ENCODE measurements around the gene CYFIP1.

Gene CYFIP1

DNA sequence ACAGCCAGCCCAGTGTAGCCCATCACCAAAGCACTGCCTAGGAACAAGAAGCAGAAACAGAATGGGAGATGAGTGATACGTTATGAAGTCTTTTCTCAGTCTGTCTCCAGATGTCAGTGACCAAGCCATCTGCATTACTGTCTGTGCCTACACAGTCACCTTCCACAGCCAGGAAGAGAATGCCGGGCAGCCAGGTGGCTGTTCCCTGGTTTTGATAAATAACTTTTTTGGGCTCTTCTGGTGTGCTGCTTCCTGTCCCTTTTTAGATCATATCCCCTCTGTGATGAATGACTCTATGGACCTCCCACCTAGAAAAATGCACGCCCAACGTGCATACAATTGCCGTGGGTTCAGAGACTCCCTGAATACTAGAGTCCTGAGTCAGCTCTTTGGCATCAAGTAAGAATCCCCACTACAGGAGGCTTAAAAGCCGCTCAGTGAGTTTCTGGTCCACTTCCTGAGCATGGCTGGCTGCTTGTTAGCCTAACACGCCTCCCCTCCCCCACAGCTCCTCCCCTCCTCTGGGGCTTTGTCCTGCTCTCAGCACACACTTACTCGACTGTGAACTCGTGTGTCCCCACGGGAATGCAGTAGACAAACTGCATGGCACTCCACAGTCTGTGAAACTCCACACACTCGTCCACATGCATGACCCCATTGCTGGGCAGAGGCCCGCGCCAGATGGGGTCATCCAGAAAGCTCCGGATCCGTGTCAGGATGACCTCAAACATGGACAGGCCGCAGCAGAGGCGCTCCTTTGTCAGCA, 107.0 kb downstream of the CYFIP1 start:
- no peak overlapping the region for H3K4me3 Mint-ChIP-seq
- no peak overlapping the region for H3K27ac Mint-ChIP-seq
- peaks cover 57% of the 10 kb centered on the region for H3K36me3 Mint-ChIP-seq (ENCODE audit: low read depth)
- no peaks in the 10 kb centered on the region for H3K27me3 Mint-ChIP-seq
- H3K9me3 Mint-ChIP-seq: no peaks in the 10 kb centered on the region
- DNase-seq: no peak
- no peaks in the 10 kb centered on the region for H3K4me1 Mint-ChIP-seq (ENCODE audit: low read depth)

DNA sequence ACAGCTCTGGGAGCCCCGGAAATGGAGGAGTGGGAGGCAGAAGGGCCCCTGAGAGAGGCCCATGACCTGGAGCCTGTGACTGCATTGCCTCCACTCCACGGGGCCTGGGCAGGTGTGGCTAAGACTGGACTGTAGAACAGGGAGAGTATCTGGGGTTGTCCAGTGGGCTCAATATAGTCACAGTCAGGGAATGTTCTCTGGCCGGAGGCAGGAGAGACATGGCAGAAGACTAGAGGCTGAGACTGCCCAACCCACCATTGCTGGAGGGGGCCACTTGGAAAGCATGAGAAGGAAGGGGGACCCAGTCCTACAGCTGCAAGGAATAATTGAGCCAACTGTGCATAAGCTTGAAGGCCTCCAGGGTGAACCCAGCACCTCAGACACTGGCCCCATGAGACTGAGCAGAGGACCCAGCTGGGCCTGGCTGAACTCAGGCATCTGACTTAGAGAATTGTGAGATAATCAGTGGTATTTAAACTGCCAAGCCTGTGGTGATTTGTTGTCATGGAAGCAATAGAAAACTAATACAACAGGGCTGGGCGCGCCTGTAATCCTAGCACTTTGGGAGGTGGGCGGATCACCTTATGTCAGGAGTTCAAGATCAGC, 108.6 kb downstream of the CYFIP1 start:
- no peaks in the 10 kb centered on the region for H3K27me3 Mint-ChIP-seq
- no peaks in the 10 kb centered on the region for H3K4me1 Mint-ChIP-seq (ENCODE audit: low read depth)
- H3K4me3 Mint-ChIP-seq: no peak overlapping the region
- no peak overlapping the region for H3K27ac Mint-ChIP-seq
- H3K9me3 Mint-ChIP-seq: no peaks in the 10 kb centered on the region
- no peak for DNase-seq
- H3K36me3 Mint-ChIP-seq (ENCODE audit: low read depth): peaks cover 67% of the 10 kb centered on the region

DNA sequence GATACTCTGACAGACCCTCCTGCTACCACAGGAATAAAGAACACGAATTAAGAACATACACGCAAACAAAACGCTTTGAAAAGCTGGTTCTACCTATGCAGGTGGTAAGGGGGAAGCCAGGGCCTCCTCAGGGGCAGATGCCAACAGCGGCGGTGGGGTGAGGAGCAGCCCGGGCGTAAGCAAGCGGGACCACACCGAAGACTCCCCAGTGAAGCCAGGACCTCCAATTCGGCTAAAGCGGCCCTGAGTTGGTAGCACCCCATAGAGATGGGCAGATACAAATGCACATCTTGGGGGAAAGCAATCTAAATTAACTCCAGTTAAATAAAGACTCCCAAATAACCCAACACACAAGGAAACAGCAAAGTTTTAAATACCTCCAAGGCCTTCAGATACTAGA, 109.3 kb downstream of the CYFIP1 start:
- no peaks in the 10 kb centered on the region for H3K9me3 Mint-ChIP-seq
- H3K27ac Mint-ChIP-seq: no peak overlapping the region
- no peaks in the 10 kb centered on the region for H3K27me3 Mint-ChIP-seq
- no peaks in the 10 kb centered on the region for H3K4me1 Mint-ChIP-seq (ENCODE audit: low read depth)
- no peak overlapping the region for H3K4me3 Mint-ChIP-seq
- H3K36me3 Mint-ChIP-seq (ENCODE audit: low read depth): peaks cover 70% of the 10 kb centered on the region
- DNase-seq: no peak

DNA sequence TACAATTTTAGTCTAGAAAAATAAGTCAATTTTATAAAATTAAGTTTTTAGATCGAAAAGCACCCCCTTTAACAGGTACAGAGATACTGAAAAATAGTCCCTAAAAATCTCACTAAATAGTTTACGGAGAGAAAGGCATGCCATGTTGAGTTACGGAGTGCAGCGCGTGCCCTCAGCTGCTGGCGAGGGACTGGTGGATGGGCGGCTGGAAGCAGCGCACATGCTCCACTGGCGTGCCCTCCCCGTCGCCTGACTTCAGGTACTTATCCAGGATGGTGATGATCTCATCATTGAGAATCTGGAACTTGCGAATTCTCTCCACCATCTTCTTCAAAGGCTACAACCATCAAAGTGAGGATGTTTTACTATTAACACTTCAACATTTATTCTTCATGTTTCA, 110.3 kb downstream of the CYFIP1 start:
- Mint-ChIP-seq H3K9me3 (no peaks in the 10 kb centered on the region), H3K4me1 (ENCODE audit: low read depth) (no peaks in the 10 kb centered on the region), H3K4me3 (no peak overlapping the region), H3K36me3 (ENCODE audit: low read depth) (peaks cover 77% of the 10 kb centered on the region), H3K27me3 (no peaks in the 10 kb centered on the region), H3K27ac (no peak overlapping the region)
- DNase-seq: no peak

DNA sequence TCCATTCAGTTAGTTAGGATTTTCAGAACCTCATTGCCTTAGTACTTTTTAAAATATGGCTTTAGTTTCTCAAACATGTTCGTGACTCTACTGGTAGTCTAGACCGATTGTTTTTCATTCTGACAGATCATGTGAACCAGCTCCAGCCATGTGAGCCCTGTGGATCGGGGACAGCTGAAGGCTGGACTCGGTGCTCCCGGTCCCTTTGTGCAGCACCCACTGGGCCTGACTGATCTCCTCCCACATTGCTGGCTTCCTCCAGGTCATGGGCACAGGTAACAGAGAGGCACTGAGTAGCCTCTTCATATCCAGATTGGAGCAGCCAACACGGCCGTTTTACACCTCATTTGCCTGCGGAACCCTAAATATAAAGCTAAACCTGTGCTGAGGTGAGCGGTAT, 111.2 kb downstream of the CYFIP1 start:
- no peaks in the 10 kb centered on the region for H3K27me3 Mint-ChIP-seq
- peaks cover 83% of the 10 kb centered on the region for H3K36me3 Mint-ChIP-seq (ENCODE audit: low read depth)
- no peaks in the 10 kb centered on the region for H3K4me1 Mint-ChIP-seq (ENCODE audit: low read depth)
- no peak overlapping the region for H3K4me3 Mint-ChIP-seq
- H3K27ac Mint-ChIP-seq: peak overlapping the region; percentile 8
- no peaks in the 10 kb centered on the region for H3K9me3 Mint-ChIP-seq
- DNase-seq: no peak

DNA sequence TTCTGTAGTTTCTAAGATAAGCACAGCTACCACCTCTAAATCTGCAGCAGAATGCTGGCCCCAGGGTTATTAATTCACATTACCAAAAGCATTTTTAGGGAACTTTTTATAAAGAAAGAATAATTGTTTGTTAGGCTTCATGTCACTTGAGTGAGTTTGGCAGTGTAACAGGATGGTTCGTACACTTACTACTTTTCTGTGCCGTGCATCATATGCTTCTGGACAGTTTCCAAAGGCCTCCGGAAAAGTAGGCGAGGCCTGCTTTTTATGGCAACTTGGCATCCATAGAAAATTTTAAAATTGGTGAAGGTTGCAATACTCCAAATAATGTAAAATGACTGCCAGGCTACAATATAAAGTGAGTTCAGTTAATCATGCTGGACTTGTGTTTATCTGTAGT, 111.7 kb downstream of the CYFIP1 start:
- H3K27me3 Mint-ChIP-seq: no peaks in the 10 kb centered on the region
- no peak overlapping the region for H3K27ac Mint-ChIP-seq
- no peaks in the 10 kb centered on the region for H3K4me1 Mint-ChIP-seq (ENCODE audit: low read depth)
- no peaks in the 10 kb centered on the region for H3K9me3 Mint-ChIP-seq
- peaks cover 88% of the 10 kb centered on the region for H3K36me3 Mint-ChIP-seq (ENCODE audit: low read depth)
- no peak for DNase-seq
- no peak overlapping the region for H3K4me3 Mint-ChIP-seq

DNA sequence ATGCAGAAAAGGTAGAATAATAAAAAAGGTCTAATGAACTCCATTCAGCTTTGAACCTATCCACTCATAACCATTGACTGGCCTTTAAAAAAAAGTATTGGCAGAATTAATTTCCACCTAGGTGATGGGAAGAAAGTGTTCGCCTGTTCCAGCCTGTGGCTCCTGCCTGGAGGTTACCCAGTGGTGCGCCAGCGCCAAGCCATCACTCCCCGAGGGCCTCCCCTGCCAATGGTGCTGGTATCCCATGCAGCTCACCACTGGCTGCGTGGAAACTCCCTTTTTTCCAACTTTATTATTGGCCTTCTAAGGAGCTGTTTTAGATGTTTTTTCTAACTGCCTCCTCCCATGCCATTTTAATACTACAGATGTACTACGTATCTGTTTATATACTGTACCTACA, 112.3 kb downstream of the CYFIP1 start:
- H3K36me3 Mint-ChIP-seq (ENCODE audit: low read depth): peaks cover 91% of the 10 kb centered on the region
- no peak for DNase-seq
- H3K27ac Mint-ChIP-seq: no peak overlapping the region
- no peak overlapping the region for H3K4me3 Mint-ChIP-seq
- no peaks in the 10 kb centered on the region for H3K9me3 Mint-ChIP-seq
- no peaks in the 10 kb centered on the region for H3K27me3 Mint-ChIP-seq
- H3K4me1 Mint-ChIP-seq (ENCODE audit: low read depth): no peaks in the 10 kb centered on the region

DNA sequence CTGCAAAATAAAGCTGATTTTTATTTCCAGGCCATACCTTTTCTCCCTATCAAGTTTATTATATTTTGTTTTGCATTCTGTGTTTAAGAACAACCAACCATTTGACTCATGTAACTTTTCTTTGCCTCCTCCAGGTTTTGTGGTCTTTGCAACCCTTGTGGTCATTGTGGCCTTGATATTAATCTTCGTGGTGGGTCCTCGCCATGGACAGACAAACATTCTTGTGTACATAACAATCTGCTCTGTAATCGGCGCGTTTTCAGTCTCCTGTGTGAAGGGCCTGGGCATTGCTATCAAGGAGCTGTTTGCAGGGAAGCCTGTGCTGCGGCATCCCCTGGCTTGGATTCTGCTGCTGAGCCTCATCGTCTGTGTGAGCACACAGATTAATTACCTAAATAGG, 114.1 kb downstream of the CYFIP1 start:
- no peak for DNase-seq
- peaks cover 5% of the 10 kb centered on the region for H3K4me1 Mint-ChIP-seq (ENCODE audit: low read depth)
- no peaks in the 10 kb centered on the region for H3K27me3 Mint-ChIP-seq
- H3K4me3 Mint-ChIP-seq: no peak overlapping the region
- no peaks in the 10 kb centered on the region for H3K9me3 Mint-ChIP-seq
- peak overlapping the region; percentile 39 for H3K27ac Mint-ChIP-seq
- H3K36me3 Mint-ChIP-seq (ENCODE audit: low read depth): peaks cover 95% of the 10 kb centered on the region

DNA sequence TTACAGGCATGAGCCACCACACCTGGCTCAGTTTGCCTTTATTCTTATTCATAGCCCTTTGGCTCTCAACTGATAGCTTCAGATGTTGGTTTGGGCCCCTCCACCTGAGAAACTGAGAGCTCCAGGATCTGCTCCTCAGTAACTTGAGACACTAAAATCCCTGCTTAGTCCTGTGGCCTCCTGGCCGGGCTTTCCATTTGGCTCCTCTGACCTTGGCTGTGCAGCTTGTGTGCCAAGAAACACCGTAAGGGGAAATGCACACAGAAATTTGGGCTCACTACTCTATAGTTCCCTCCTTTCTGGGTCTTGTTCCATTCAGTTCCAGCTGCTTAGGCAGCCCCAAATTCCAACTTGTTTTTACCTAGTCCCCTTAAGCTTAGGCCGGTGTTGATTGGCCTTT, 116.8 kb downstream of the CYFIP1 start:
- peak overlapping the region; percentile 63 for H3K27ac Mint-ChIP-seq
- H3K36me3 Mint-ChIP-seq (ENCODE audit: low read depth): peaks cover 91% of the 10 kb centered on the region
- no peak for DNase-seq
- H3K4me3 Mint-ChIP-seq: no peak overlapping the region
- no peaks in the 10 kb centered on the region for H3K27me3 Mint-ChIP-seq
- H3K9me3 Mint-ChIP-seq: no peaks in the 10 kb centered on the region
- peaks cover 7% of the 10 kb centered on the region for H3K4me1 Mint-ChIP-seq (ENCODE audit: low read depth)

DNA sequence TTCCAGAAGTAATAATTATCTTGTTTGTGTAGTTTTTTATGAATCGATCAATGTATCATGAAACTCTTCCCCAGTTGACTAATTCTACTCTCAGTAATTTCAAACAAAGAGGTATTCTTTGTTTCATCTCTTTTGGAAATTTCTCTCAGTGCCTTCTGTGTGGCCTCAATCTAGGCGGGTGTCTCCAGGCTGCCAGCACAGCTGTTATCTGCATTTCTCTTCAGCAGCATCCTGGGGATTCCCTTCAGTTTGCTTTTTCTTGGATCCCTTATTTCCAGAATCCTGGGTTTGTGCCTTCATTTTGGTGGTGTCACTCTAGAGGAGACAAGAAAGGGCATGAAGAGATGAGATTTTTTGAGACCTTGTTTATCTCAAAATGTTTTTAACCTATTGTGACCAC, 119.0 kb downstream of the CYFIP1 start:
- H3K4me3 Mint-ChIP-seq: no peak overlapping the region
- no peaks in the 10 kb centered on the region for H3K27me3 Mint-ChIP-seq
- peaks cover 91% of the 10 kb centered on the region for H3K36me3 Mint-ChIP-seq (ENCODE audit: low read depth)
- DNase-seq: no peak
- H3K4me1 Mint-ChIP-seq (ENCODE audit: low read depth): peaks cover 7% of the 10 kb centered on the region
- H3K27ac Mint-ChIP-seq: peak overlapping the region; percentile 15
- no peaks in the 10 kb centered on the region for H3K9me3 Mint-ChIP-seq

DNA sequence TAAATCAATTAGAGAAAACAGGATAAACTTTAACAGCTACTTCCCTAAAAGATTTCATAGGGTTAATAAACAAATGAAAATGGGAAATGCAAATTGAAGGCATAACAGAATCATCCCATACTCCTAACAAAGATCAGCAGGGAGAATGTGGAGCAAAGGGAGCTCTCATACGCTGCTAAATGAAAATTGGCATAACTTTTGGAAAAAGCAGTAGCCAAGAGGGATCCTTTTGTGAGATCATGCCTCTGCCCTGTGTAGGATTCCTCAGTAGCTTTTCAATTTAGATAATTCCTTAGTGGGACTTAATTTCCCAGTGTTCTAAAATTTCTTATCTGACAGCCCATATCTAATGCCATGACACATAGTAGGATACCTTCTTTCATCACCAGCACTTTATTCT, 123.5 kb downstream of the CYFIP1 start:
- H3K36me3 Mint-ChIP-seq (ENCODE audit: low read depth): peaks cover 90% of the 10 kb centered on the region
- no peaks in the 10 kb centered on the region for H3K9me3 Mint-ChIP-seq
- H3K4me1 Mint-ChIP-seq (ENCODE audit: low read depth): peaks cover 3% of the 10 kb centered on the region
- H3K4me3 Mint-ChIP-seq: no peak overlapping the region
- H3K27me3 Mint-ChIP-seq: no peaks in the 10 kb centered on the region
- H3K27ac Mint-ChIP-seq: peak overlapping the region; percentile 71
- no peak for DNase-seq

DNA sequence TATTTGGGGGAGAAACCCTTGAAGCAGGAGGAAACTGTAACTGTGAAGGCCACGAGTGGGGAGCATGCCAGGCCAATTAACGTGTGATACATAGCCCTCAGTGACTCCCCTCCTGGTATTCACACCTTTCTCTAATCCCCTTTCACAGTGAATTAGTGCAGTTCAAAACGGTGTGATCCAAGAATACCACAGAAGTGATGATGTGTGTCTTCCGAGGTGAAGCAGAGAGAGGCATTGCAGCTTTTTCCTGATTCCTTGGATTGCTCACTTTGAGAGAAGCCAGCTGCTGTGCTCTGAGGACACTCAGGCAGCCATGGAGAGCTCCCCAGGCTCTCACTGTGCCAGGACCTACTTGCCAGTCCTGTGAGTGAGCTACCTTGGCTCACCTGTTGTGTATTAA, 124.4 kb downstream of the CYFIP1 start:
- Mint-ChIP-seq H3K4me1 (ENCODE audit: low read depth) (peaks cover 9% of the 10 kb centered on the region), H3K27me3 (no peaks in the 10 kb centered on the region), H3K4me3 (no peak overlapping the region), H3K9me3 (no peaks in the 10 kb centered on the region), H3K36me3 (ENCODE audit: low read depth) (peaks cover 88% of the 10 kb centered on the region), H3K27ac (peak overlapping the region; percentile 10)
- DNase-seq: no peak

DNA sequence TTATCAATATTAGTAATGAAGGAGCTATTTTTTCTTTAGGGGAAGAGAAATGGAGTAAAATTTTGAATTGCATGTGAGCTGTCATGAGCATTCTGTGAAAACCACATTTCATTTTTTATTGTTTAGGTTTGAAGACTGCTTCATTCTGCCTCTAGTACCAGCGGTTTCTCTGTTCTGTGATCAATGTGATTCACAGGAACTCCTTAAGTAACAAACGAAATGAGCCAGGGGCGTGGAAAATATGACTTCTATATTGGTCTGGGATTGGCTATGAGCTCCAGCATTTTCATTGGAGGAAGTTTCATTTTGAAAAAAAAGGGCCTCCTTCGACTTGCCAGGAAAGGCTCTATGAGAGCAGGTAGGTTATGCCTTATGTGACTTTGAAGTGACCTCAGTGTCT, 128.7 kb downstream of the CYFIP1 start:
- H3K27me3 Mint-ChIP-seq: no peaks in the 10 kb centered on the region
- peaks cover 39% of the 10 kb centered on the region for H3K4me1 Mint-ChIP-seq (ENCODE audit: low read depth)
- DNase-seq: no peak
- H3K4me3 Mint-ChIP-seq: no peak overlapping the region
- H3K9me3 Mint-ChIP-seq: no peaks in the 10 kb centered on the region
- H3K36me3 Mint-ChIP-seq (ENCODE audit: low read depth): peaks cover 89% of the 10 kb centered on the region
- peak overlapping the region; percentile 53 for H3K27ac Mint-ChIP-seq

DNA sequence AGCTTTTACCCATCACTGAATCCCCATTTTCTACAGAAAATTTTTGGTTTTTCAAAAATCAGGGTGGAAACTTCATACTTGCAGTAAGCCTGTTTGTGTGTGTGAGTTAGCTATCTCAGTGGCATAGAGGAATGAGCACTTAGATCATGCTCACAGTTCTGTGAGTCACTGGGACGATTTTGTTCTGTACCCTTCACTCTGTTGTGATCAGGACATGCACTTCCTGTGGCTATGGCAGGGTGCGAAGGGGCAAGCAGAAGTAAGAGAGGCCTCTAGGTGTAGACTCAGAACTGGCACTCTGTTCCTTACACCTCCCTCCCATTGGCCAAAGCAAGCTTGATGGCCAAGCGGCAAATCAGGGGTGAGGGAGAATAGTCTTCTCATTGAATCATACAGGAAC, 130.1 kb downstream of the CYFIP1 start:
- Mint-ChIP-seq H3K36me3 (ENCODE audit: low read depth) (peaks cover 88% of the 10 kb centered on the region), H3K4me3 (no peak overlapping the region), H3K4me1 (ENCODE audit: low read depth) (peaks cover 47% of the 10 kb centered on the region), H3K9me3 (no peaks in the 10 kb centered on the region), H3K27me3 (no peaks in the 10 kb centered on the region), H3K27ac (peak overlapping the region; percentile 82)
- DNase-seq: no peak

DNA sequence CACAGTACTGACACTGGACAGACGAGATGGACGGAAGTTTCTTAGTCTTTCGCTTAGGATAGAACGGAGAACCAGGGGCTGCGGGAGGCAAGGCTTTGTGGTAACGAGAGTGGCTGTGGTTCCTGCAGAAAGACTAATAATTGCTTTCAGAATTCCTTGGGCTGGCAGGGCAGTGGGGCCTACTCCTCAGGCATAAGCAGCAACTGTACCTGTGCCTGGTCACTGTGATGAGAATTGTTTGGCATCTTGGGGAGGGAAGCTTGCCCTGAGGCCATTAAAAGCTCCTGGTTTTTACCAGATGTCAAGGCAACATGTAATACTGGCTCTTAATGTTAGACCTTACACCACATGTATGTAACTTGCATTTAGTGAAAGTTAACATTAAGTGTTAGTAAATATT, 134.1 kb downstream of the CYFIP1 start:
- Mint-ChIP-seq H3K9me3 (no peaks in the 10 kb centered on the region), H3K27ac (peak overlapping the region; percentile 50), H3K27me3 (no peaks in the 10 kb centered on the region), H3K36me3 (ENCODE audit: low read depth) (peaks cover 97% of the 10 kb centered on the region), H3K4me3 (no peak overlapping the region), H3K4me1 (ENCODE audit: low read depth) (peaks cover 67% of the 10 kb centered on the region)
- DNase-seq: no peak
